HG02943 (cell line): ENCODE results near the gene PITX2.
A peak's percentile ranks its signal among the peaks of the same experiment; 100 is the strongest.

Experiments used
- ATAC-seq: cut with Tn5 transposase; IDR thresholded peaks from one replicate; pipeline ENCODE4 v1.9.1; 2021; ENCODE audit warnings: mild to moderate bottlenecking, low read depth, moderate library complexity; ENCODE audit not compliant: unreplicated experiment

PITX2 gene

GRCh38 chr4:110622841-110623717 is at the start of gene PITX2:
TSS of gene PITX2 (minus strand) at chr4:110623077. CDS start at chr4:110622460, 617 bp downstream.
- ATAC-seq: peak; percentile 75

GRCh38 chr4:110671679-110672078 is 48.8 kb upstream of the PITX2 start:
- ATAC-seq: no peak

GRCh38 chr4:110669663-110670062 is 46.8 kb upstream of the PITX2 start:
- no peak for ATAC-seq

- ATAC-seq: no peak
These were observed 45.8 kb upstream of the PITX2 start for GRCh38 chr4:110668463-110669235.

- ATAC-seq: no peak
These were observed 44.8 kb upstream of the PITX2 start for GRCh38 chr4:110667670-110668069.

GRCh38 chr4:110666030-110666429 is 43.2 kb upstream of the PITX2 start:
- ATAC-seq: no peak

- ATAC-seq: no peak
These were observed 41.0 kb upstream of the PITX2 start for GRCh38 chr4:110663738-110664444.

- ATAC-seq: no peak
These were observed 40.3 kb upstream of the PITX2 start for GRCh38 chr4:110663206-110663605.

GRCh38 chr4:110660755-110661154 is 37.9 kb upstream of the PITX2 start:
- ATAC-seq: no peak

GRCh38 chr4:110654254-110654635 is 31.4 kb upstream of the PITX2 start:
- ATAC-seq: no peak

GRCh38 chr4:110653321-110654253 is 30.7 kb upstream of the PITX2 start:
- ATAC-seq: no peak

GRCh38 chr4:110644008-110644407 is 21.1 kb upstream of the PITX2 start:
- no peak for ATAC-seq

- no peak for ATAC-seq
These were observed 20.2 kb upstream of the PITX2 start for GRCh38 chr4:110643096-110643495.

- ATAC-seq: no peak
These were observed 18.3 kb upstream of the PITX2 start for GRCh38 chr4:110641218-110641617.

- ATAC-seq: no peak
These were observed 17.7 kb upstream of the PITX2 start for GRCh38 chr4:110640576-110640975.

- ATAC-seq: no peak
These were observed 16.6 kb upstream of the PITX2 start for GRCh38 chr4:110639207-110640090.

- no peak for ATAC-seq
These were observed 15.3 kb upstream of the PITX2 start for GRCh38 chr4:110638089-110638746.

GRCh38 chr4:110637408-110638088 is 14.7 kb upstream of the PITX2 start:
- ATAC-seq: no peak
